NCI-H1105 treated with DMSO at 0.1 percent for 48 hours (cell line): ENCODE data around the gene SETD9.

Experiments
- DNase-seq: peaks from one replicate; lab custom pipeline; 2025; lab: John Stamatoyannopoulos, UW

Gene SETD9

GRCh38 chr5:56909294-56910209, at the start of gene SETD9:
Gene SETD9, plus strand, starts transcription at chr5:56909596. Its CDS starts 50 bp downstream, at chr5:56909646.
- peak; percentile 88 for DNase-seq

GRCh38 chr5:56861893-56862485, 47.4 kb upstream of the SETD9 start:
- DNase-seq: peak; percentile 25

GRCh38 chr5:56862909-56863308, 46.5 kb upstream of the SETD9 start:
- no peak for DNase-seq

- DNase-seq: no peak
Observed at GRCh38 chr5:56871777-56872176, 37.6 kb upstream of the SETD9 start.

GRCh38 chr5:56873056-56873455, 36.3 kb upstream of the SETD9 start:
- no peak for DNase-seq

- DNase-seq: no peak
Observed at GRCh38 chr5:56876327-56876726, 33.1 kb upstream of the SETD9 start.

GRCh38 chr5:56881571-56881970, 27.8 kb upstream of the SETD9 start:
- no peak for DNase-seq

- DNase-seq: no peak
Observed at GRCh38 chr5:56893251-56893951, 16.0 kb upstream of the SETD9 start.

GRCh38 chr5:56896763-56897162, 12.6 kb upstream of the SETD9 start:
- DNase-seq: no peak

GRCh38 chr5:56898213-56898612, 11.2 kb upstream of the SETD9 start:
- DNase-seq: no peak

GRCh38 chr5:56900395-56900794, 9.0 kb upstream of the SETD9 start:
- no peak for DNase-seq

- peak; percentile 42 for DNase-seq
Observed at GRCh38 chr5:56900858-56901578, 8.4 kb upstream of the SETD9 start.

GRCh38 chr5:56908942-56909293, 478 bp upstream of the SETD9 start:
- DNase-seq: peak; percentile 47

- DNase-seq: no peak
Observed at GRCh38 chr5:56910210-56910965, 992 bp downstream of the SETD9 start.

GRCh38 chr5:56913766-56914165, 4.4 kb downstream of the SETD9 start:
- no peak for DNase-seq

GRCh38 chr5:56914678-56915077, 5.3 kb downstream of the SETD9 start:
- no peak for DNase-seq

- DNase-seq: no peak
Observed at GRCh38 chr5:56917534-56917933, 8.1 kb downstream of the SETD9 start.

- no peak for DNase-seq
Observed at GRCh38 chr5:56918054-56918453, 8.7 kb downstream of the SETD9 start.

- no peak for DNase-seq
Observed at GRCh38 chr5:56919942-56920662, 10.7 kb downstream of the SETD9 start.

- DNase-seq: no peak
Observed at GRCh38 chr5:56922922-56923321, 13.5 kb downstream of the SETD9 start.

GRCh38 chr5:56934325-56934724, 24.9 kb downstream of the SETD9 start:
- no peak for DNase-seq
